ENCODE measurements around the gene APLP2.

DNA sequence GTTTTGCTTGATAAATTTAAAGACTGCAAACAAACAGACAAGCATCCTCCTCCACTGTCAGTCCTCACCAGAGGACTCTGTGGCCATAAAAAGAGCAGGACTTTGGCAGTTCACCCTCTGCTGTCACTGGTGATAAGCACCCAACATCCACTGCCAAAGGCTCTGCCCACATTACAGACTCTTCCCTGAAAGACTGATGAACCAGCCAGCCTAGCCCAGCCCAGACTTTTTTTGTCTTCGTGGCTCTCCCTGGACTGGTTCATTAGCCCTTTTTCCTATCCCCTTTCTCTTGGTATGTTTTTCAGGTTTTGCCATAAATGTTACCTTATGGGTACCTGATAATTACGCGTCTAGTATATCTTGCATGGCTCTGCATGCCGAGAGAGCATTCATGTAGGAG lies 104.9 kb downstream of the APLP2 start:
- TF ChIP-seq, protein P1, sequence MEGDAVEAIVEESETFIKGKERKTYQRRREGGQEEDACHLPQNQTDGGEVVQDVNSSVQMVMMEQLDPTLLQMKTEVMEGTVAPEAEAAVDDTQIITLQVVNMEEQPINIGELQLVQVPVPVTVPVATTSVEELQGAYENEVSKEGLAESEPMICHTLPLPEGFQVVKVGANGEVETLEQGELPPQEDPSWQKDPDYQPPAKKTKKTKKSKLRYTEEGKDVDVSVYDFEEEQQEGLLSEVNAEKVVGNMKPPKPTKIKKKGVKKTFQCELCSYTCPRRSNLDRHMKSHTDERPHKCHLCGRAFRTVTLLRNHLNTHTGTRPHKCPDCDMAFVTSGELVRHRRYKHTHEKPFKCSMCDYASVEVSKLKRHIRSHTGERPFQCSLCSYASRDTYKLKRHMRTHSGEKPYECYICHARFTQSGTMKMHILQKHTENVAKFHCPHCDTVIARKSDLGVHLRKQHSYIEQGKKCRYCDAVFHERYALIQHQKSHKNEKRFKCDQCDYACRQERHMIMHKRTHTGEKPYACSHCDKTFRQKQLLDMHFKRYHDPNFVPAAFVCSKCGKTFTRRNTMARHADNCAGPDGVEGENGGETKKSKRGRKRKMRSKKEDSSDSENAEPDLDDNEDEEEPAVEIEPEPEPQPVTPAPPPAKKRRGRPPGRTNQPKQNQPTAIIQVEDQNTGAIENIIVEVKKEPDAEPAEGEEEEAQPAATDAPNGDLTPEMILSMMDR (IDR thresholded peaks at IDR 0.05; ENCODE audit: low read depth, low read length) = no peak
- no peak for TF ChIP-seq POLR2A (IDR thresholded peaks at IDR 0.05; ENCODE audit: extremely low read depth, insufficient read length)
